ENCODE results near the gene THRAP3. TPM values are rescaled to one million over a fixed set of nuclear protein-coding genes. Genes with fewer than 3 reads are reported as not detected.

Gene THRAP3
- polyA plus RNA-seq, 1 experiment: 45.8 TPM

DNA sequence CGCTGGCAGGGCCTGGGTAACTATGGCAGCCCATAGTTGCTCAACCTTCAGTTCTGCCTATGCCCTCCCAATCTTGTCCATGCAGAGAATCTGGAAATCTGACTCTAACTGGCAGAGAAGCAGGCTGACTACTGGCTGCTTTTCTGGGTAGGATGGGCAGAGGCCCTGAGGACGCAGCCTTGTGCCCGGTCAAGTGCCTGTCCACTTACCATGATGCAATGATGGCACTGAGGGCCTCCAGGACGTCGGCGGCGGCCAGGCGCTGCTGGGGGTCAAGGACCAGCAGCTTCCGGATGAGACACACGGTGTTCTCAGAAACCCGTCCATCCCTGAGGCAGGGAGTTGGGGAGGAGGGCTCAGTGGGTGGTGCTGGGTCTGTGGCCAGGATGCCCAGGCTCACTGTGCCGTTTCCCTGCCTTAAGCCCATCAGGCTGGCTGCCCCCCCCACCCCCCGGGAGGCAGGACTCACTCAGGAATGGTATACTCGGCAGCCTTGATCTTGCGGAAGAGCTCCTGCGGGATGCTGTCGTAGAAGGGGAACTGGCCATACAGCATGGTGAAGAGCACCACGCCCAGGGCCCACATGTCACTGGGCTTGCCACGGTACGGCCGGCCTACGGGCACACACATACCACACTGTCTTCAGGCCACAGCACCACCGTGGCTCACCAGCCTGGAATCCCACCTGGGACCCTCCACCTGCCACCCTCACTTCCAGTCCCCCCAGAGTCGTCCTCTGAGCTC, 119.6 kb downstream of the THRAP3 start:
- POLR2A ChIA-PET: no interaction called here
- Histone ChIP-seq H3K4me3 (ENCODE audit: low read depth, low read length) (no peak overlapping the region), H3K36me3 (ENCODE audit: control insufficient read depth, insufficient read depth, low read length) (peaks cover 43% of the 10 kb centered on the region), H3K27me3 (ENCODE audit: control insufficient read depth, insufficient read depth, low read length) (no peaks in the 10 kb centered on the region)
- CTCF ChIA-PET: interaction anchor here (0.6 to 7.0 kb wide), 17 partner anchors 9 to 258 kb away, joined by 3 to 88 read pairs (median 13); partner anchors contain the start of gene EVA1B
- DNase-seq (ENCODE audit: low read depth): no peak
- TF ChIP-seq, protein P1, sequence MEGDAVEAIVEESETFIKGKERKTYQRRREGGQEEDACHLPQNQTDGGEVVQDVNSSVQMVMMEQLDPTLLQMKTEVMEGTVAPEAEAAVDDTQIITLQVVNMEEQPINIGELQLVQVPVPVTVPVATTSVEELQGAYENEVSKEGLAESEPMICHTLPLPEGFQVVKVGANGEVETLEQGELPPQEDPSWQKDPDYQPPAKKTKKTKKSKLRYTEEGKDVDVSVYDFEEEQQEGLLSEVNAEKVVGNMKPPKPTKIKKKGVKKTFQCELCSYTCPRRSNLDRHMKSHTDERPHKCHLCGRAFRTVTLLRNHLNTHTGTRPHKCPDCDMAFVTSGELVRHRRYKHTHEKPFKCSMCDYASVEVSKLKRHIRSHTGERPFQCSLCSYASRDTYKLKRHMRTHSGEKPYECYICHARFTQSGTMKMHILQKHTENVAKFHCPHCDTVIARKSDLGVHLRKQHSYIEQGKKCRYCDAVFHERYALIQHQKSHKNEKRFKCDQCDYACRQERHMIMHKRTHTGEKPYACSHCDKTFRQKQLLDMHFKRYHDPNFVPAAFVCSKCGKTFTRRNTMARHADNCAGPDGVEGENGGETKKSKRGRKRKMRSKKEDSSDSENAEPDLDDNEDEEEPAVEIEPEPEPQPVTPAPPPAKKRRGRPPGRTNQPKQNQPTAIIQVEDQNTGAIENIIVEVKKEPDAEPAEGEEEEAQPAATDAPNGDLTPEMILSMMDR (IDR thresholded peaks at IDR 0.05; ENCODE audit: insufficient read depth, low read depth, low read length): no peak

DNA sequence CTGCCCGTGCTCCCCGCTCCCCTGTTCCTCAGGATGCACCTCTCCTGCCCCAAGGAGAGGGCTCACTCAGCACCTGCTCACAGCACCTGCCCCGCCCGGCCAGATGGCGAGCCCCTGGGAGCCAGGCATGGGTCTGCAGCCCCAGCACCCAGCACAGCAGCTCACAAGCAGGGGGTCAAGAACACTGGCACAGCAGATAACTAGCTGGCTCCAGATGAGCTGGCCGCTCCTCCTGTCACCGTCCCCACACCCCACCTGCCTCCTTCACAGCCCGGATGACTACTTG, 120.1 kb downstream of the THRAP3 start:
- no peak for DNase-seq (ENCODE audit: low read depth)
- TF ChIP-seq, protein P1 (IDR thresholded peaks at IDR 0.05; ENCODE audit: insufficient read depth, low read depth, low read length): no peak
- no peaks in the 10 kb centered on the region for H3K27me3 ChIP-seq (ENCODE audit: control insufficient read depth, insufficient read depth, low read length)
- POLR2A ChIA-PET: no interaction called here
- peaks cover 44% of the 10 kb centered on the region for H3K36me3 ChIP-seq (ENCODE audit: control insufficient read depth, insufficient read depth, low read length)
- CTCF ChIA-PET: interaction anchor here (1.8 to 7.0 kb wide), 2 partner anchors 24 to 76 kb away, joined by 4 to 88 read pairs; no protein-coding TSS in a partner anchor
- H3K4me3 ChIP-seq (ENCODE audit: low read depth, low read length): no peak overlapping the region

DNA sequence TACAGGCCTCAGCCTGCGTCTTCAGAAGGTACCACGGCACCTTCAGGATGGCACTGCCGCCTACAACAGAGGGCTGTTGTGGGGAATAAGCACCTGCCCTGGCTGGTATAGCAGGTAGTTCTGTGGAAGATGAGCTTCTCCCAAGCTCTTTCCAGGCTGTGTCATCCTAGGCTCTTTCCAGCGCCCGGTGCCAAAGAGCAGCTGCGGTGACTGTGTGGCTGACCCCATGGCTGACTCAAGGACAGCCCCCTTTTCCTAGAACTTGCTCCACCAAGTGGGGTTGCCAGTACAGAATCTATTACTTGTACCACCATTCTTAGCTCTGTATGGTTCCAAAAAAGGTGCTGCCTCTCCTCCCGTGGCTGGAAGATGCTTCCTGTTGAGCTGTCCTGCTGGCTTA, 121.1 kb downstream of the THRAP3 start:
- no peaks in the 10 kb centered on the region for H3K27me3 ChIP-seq (ENCODE audit: control insufficient read depth, insufficient read depth, low read length)
- ChIA-PET POLR2A (no interaction called here), CTCF (interaction anchor here (0.6 to 7.0 kb wide), 7 partner anchors 11 to 75 kb away, joined by 3 to 88 read pairs (median 3); no protein-coding TSS in a partner anchor)
- no peak for DNase-seq (ENCODE audit: low read depth)
- TF ChIP-seq, protein P1 (IDR thresholded peaks at IDR 0.05; ENCODE audit: insufficient read depth, low read depth, low read length): no peak
- H3K4me3 ChIP-seq (ENCODE audit: low read depth, low read length): no peak overlapping the region
- peaks cover 40% of the 10 kb centered on the region for H3K36me3 ChIP-seq (ENCODE audit: control insufficient read depth, insufficient read depth, low read length)

DNA sequence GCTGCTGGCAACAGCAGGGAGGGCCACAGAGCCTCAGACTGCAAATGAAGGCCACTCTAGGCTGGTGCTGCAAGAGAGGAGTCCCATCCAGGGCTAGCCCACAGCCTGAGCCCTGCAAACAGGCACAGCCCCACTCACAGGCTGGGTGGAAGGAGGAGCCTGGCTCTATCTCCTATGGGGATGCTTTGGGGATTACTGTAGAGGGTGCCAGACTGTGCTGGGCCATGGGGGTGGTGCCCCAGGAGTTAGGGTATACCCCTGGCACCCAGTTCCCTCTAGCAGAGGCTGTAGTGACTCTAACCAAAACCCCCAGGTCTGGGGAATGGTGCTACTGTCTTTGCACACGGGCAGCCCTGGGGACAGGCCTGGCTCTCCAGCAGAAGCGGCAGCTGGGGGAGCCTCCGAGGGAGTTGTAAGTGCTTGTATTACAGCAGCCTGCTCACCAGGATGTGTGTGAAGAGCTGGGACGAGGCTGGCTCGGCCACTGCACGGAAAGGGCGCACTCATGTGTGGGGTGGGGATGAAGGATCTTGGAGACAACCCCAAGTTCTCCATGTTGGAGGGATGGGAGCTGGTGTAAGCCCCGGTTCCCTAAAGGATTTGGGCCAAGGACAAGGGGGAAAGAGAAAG, 122.6 kb downstream of the THRAP3 start:
- TF ChIP-seq, protein P1 (IDR thresholded peaks at IDR 0.05; ENCODE audit: insufficient read depth, low read depth, low read length): no peak
- H3K27me3 ChIP-seq (ENCODE audit: control insufficient read depth, insufficient read depth, low read length): no peaks in the 10 kb centered on the region
- H3K36me3 ChIP-seq (ENCODE audit: control insufficient read depth, insufficient read depth, low read length): peaks cover 33% of the 10 kb centered on the region
- DNase-seq (ENCODE audit: low read depth): no peak
- ChIA-PET POLR2A (no interaction called here), CTCF (interaction anchor here (7.0 kb wide), 1 partner anchor 21 kb away, joined by 88 read pairs; no protein-coding TSS in a partner anchor)
- no peak overlapping the region for H3K4me3 ChIP-seq (ENCODE audit: low read depth, low read length)

DNA sequence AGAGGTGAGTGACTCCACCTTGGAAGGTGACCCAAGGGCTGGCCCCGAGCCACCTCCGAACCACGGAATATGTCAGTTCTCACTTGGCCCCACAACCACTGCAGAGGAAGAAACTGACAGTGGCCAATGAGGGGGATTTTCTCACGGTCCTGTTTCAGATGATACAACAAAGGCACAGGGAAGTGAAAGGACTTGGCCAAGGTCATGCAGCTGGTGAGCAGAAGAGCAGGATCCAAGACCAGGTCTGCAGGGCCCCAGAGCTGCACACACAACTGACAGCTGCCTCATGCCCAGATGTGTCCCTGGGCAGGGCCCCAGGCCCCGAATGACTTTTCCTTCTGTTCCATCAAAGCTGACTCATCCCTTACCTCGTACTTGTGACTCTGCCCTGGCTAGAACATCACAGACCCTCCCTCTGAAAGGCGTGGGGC, 125.0 kb downstream of the THRAP3 start:
- no peaks in the 10 kb centered on the region for H3K27me3 ChIP-seq (ENCODE audit: control insufficient read depth, insufficient read depth, low read length)
- H3K4me3 ChIP-seq (ENCODE audit: low read depth, low read length): no peak overlapping the region
- peaks cover 27% of the 10 kb centered on the region for H3K36me3 ChIP-seq (ENCODE audit: control insufficient read depth, insufficient read depth, low read length)
- no peak for DNase-seq (ENCODE audit: low read depth)
- TF ChIP-seq, protein P1 (IDR thresholded peaks at IDR 0.05; ENCODE audit: insufficient read depth, low read depth, low read length): no peak
- ChIA-PET POLR2A (no interaction called here), CTCF (interaction anchor here (1.1 to 5.2 kb wide), 4 partner anchors 11 to 200 kb away, joined by 3 to 50 read pairs (median 12); partner anchors contain the start of gene TRAPPC3)

Data from BJ (cell line).